Epithelial cell of esophagus (primary cell): ENCODE measurements around the gene CACNB4.
"Not testable (repeated sequence)": the region's sequence is repeated elsewhere in the genome, so short reads cannot be mapped to it uniquely, and the experiment has no call there.

ENCODE experiments used
- DNase-seq: peaks from one replicate; pipeline ENCODE4 v3.0.0; 2010; ENCODE audit warnings: low read depth
- H3K4me3 ChIP-seq: 2 replicates; pipeline ENCODE4 v1.5.1; 2011; ENCODE audit warnings: mild to moderate bottlenecking, low read length, control low read depth
- CTCF ChIP-seq: IDR thresholded peaks from 2 replicates; pipeline ENCODE4 v1.5.1; 2011; ENCODE audit warnings: low read depth, mild to moderate bottlenecking, low read length, control low read depth, inconsistent platforms; ENCODE audit not compliant: insufficient read depth; ENCODE audit errors: missing control alignments

Gene CACNB4

GRCh38 chr2:151922845-151923666, 175.8 kb downstream of the CACNB4 start:
- peak; percentile 96 for DNase-seq
- no peak overlapping the region for H3K4me3 ChIP-seq
- no peak for TF ChIP-seq CTCF

DNA sequence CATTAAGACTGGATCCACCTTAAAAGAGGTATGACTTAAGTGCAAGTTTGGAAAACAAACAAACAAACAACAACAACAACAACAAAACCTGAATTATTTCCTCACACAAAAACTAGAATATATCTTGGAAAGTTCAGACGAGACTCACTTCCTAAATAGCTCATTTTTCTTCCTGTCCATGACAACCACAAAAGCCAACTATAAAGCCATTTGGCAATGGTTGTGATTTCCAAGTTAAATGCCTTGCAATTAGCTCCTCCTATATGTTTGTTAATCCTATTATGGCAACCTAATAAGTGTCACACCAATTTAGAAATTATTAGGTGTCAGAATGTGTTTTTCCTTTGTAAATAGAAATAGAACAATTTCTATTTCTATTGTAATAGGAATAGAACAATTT, 179.1 kb downstream of the CACNB4 start:
- no peak for TF ChIP-seq CTCF

DNA sequence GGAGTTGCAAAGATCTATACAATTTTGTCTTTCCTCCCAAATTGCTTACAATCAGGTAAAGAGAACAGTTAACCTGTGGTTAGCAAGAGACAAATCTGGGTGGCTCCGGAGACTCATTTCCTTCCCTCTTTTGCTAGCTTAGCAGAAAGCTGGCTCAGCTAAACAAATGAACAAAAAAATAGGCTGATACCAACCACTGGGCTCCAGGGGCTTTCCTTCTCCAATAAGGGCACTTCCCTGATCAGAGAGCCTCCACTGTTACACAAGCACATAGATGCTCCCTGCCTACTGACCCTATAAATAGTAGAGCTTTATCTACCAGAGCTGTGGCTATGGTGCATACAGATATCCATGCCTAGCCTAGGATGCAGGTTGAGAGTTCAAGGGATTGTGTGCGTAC, 180.5 kb downstream of the CACNB4 start:
- no peak for TF ChIP-seq CTCF
- DNase-seq: no peak
- no peak overlapping the region for H3K4me3 ChIP-seq

More for the DNA sequence above, 179.1 kb downstream of the CACNB4 start:
- DNase-seq: no peak
- H3K4me3 ChIP-seq: no peak overlapping the region

DNA sequence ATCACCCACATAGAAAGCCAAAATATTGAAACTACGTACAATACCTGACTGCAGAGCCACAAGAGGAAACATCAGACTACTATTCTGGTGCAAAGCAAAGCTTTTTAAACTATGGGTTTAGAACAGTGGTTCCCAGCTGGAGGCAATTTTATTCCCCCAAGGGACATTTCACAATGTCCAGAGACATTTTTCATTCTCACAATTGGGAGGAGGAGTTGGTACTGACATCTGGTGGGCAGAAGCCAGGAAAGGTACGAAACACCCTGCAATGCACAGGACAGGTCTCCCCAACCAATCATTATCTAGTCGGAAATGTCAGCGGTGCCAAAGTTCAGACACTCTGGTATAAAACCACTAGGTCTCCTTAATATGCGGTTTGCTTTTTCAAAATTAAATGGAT, 182.2 kb downstream of the CACNB4 start:
- no peak overlapping the region for H3K4me3 ChIP-seq
- no peak for TF ChIP-seq CTCF
- no peak for DNase-seq

DNA sequence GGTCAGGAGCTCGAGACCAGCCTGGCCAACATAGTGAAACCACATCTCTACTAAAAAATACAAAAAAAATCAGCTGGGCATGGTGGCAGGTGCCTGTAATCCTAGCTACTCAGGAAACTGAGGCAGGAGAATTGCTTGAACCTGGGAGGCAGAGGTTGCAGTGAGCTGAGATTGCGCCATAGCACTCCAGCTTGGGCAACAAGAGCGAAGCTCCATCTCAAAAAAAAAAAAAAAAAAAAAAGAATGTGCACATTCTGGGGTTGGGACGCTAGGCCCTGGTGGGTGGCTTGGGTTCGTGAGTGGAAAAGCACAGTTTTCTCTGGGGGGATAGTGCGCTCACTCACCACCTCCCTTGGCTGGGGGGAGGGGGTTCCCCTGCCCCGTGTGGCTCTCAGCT, 183.2 kb downstream of the CACNB4 start:
- not testable (repeated sequence) for DNase-seq, H3K4me3 ChIP-seq

- no peak for TF ChIP-seq CTCF
- DNase-seq: no peak
- H3K4me3 ChIP-seq: no peak overlapping the region
Measured at GRCh38 chr2:151914989-151915628, 183.7 kb downstream of the CACNB4 start.

DNA sequence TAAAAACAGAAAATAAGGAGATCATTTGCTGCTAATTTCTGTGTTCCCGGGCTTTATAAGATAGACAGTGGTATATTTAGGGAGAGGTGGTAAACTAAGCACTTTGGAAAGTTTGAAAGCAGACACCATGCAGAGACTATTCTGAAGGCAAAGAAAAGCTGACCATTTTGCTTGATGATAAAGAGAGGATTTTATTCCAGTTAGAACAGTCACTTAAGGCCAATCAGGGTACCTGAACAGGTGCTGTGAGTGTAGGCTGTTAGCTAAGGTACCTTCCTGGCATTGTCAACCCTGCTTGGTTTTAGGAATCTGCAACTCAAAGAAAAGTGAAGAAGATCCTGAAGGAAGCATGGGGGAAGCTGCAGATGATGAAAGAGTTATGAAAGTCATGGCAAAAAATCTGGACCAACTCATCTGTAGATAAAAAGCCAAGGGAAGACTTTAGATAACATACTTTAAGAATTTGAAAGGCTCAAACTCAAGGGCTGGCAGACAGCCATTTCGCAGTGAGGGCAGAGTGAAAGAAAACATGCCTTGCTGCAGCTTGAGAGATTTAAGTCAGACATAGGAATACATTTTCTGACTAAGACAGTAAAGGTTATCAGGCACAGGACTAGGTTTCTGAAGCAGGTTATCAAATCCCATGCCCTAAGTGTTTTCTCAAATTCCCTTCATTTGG, 190.5 kb downstream of the CACNB4 start:
- no peak overlapping the region for H3K4me3 ChIP-seq
- TF ChIP-seq CTCF: no peak
- DNase-seq: no peak
